Measurements from ENCODE around the gene CRYGN. TPM values are rescaled to one million over a fixed set of nuclear protein-coding genes. Genes with fewer than 3 reads are reported as not detected.

Gene CRYGN
- total and polyA plus RNA-seq, 2 donors (not counting 1 experiment from before 2014, with no cell fraction given): 0.07 to 0.50 TPM

GRCh38 chr7:151387161-151388006, 52.6 kb downstream of the CRYGN start:
- Histone ChIP-seq H3K27me3 (ENCODE audit: control insufficient read depth, insufficient read depth, low read length) (peaks cover 15% of the 10 kb centered on the region), H3K4me2 (ENCODE audit: extremely low read depth, insufficient read depth, low read length) (no peak overlapping the region), H3K9ac (ENCODE audit: insufficient read depth, low read length) (no peak overlapping the region), H3K27ac (ENCODE audit: insufficient read depth, low read length) (no peak overlapping the region), H4K20me1 (ENCODE audit: control insufficient read depth, extremely low read depth, insufficient read depth, low read length) (no peaks in the 10 kb centered on the region), H3K4me1 (ENCODE audit: control insufficient read depth, extremely low read depth, insufficient read depth, low read length) (no peaks in the 10 kb centered on the region), H3K79me2 (ENCODE audit: control insufficient read depth, insufficient read depth, low read length) (no peaks in the 10 kb centered on the region), H3K36me3 (ENCODE audit: control insufficient read depth, insufficient read depth, low read length) (no peaks in the 10 kb centered on the region), H3K9me3 (ENCODE audit: control insufficient read depth, insufficient read depth, low read depth, low read length) (no peaks in the 10 kb centered on the region), H3K4me3 (replicated peaks in 1 of 4; ENCODE audit: control extremely low read depth in 1 of 4, insufficient read depth in 1 of 4, low read depth in 3 of 4, low read length in 4 of 4) (no peak overlapping the region), H2AFZ (ENCODE audit: low read length) (no peak overlapping the region)
- TF ChIP-seq EZH2 (IDR thresholded peaks at IDR 0.05; ENCODE audit: low read length, missing control alignments): no peak
- TF ChIP-seq CTCF (conservative IDR thresholded peaks at IDR 0.05 in 1 of 2, IDR thresholded peaks at IDR 0.05 in 1 of 2; ENCODE audit: low read depth in 1 of 2, low read length in 2 of 2): no peak
- no peak for DNase-seq (ENCODE audit: low read depth in 2 of 2)

- Histone ChIP-seq H3K79me2 (ENCODE audit: control insufficient read depth, insufficient read depth, low read length) (no peaks in the 10 kb centered on the region), H3K27ac (ENCODE audit: insufficient read depth, low read length) (no peak overlapping the region), H3K27me3 (ENCODE audit: control insufficient read depth, insufficient read depth, low read length) (peaks cover 24% of the 10 kb centered on the region), H3K9ac (ENCODE audit: insufficient read depth, low read length) (no peak overlapping the region), H3K36me3 (ENCODE audit: control insufficient read depth, insufficient read depth, low read length) (no peaks in the 10 kb centered on the region), H3K4me3 (replicated peaks in 1 of 4; ENCODE audit: control extremely low read depth in 1 of 4, insufficient read depth in 1 of 4, low read depth in 3 of 4, low read length in 4 of 4) (no peak overlapping the region), H3K4me2 (ENCODE audit: extremely low read depth, insufficient read depth, low read length) (no peak overlapping the region), H2AFZ (ENCODE audit: low read length) (no peak overlapping the region), H4K20me1 (ENCODE audit: control insufficient read depth, extremely low read depth, insufficient read depth, low read length) (no peaks in the 10 kb centered on the region), H3K9me3 (ENCODE audit: control insufficient read depth, insufficient read depth, low read depth, low read length) (no peaks in the 10 kb centered on the region), H3K4me1 (ENCODE audit: control insufficient read depth, extremely low read depth, insufficient read depth, low read length) (no peaks in the 10 kb centered on the region)
- DNase-seq (ENCODE audit: low read depth in 2 of 2): no peak
- TF ChIP-seq CTCF (conservative IDR thresholded peaks at IDR 0.05 in 1 of 2, IDR thresholded peaks at IDR 0.05 in 1 of 2; ENCODE audit: low read depth in 1 of 2, low read length in 2 of 2) (no peak), EZH2 (IDR thresholded peaks at IDR 0.05; ENCODE audit: low read length, missing control alignments) (no peak)
Measured at GRCh38 chr7:151386301-151387160, 53.4 kb downstream of the CRYGN start.

- no peaks in the 10 kb centered on the region for H3K4me1 ChIP-seq (ENCODE audit: control insufficient read depth, extremely low read depth, insufficient read depth, low read length)
- no peak overlapping the region for H3K4me3 ChIP-seq (replicated peaks in 1 of 4; ENCODE audit: control extremely low read depth in 1 of 4, insufficient read depth in 1 of 4, low read depth in 3 of 4, low read length in 4 of 4)
- no peak for DNase-seq (ENCODE audit: low read depth in 2 of 2)
- no peak overlapping the region for H3K9ac ChIP-seq (ENCODE audit: insufficient read depth, low read length)
- H3K4me2 ChIP-seq (ENCODE audit: extremely low read depth, insufficient read depth, low read length): no peak overlapping the region
- H2AFZ ChIP-seq (ENCODE audit: low read length): no peak overlapping the region
- no peaks in the 10 kb centered on the region for H3K9me3 ChIP-seq (ENCODE audit: control insufficient read depth, insufficient read depth, low read depth, low read length)
- H4K20me1 ChIP-seq (ENCODE audit: control insufficient read depth, extremely low read depth, insufficient read depth, low read length): no peaks in the 10 kb centered on the region
- no peak overlapping the region for H3K27ac ChIP-seq (ENCODE audit: insufficient read depth, low read length)
- no peaks in the 10 kb centered on the region for H3K36me3 ChIP-seq (ENCODE audit: control insufficient read depth, insufficient read depth, low read length)
- TF ChIP-seq EZH2 (IDR thresholded peaks at IDR 0.05; ENCODE audit: low read length, missing control alignments) (no peak), CTCF (conservative IDR thresholded peaks at IDR 0.05 in 1 of 2, IDR thresholded peaks at IDR 0.05 in 1 of 2; ENCODE audit: low read depth in 1 of 2, low read length in 2 of 2) (no peak)
- no peaks in the 10 kb centered on the region for H3K79me2 ChIP-seq (ENCODE audit: control insufficient read depth, insufficient read depth, low read length)
- H3K27me3 ChIP-seq (ENCODE audit: control insufficient read depth, insufficient read depth, low read length): peaks cover 29% of the 10 kb centered on the region
Measured at GRCh38 chr7:151385626-151386300, 54.2 kb downstream of the CRYGN start.
